GM21529 (cell line): Measurements from ENCODE around the gene SKIDA1.
A peak's percentile ranks its signal among the peaks of the same experiment; 100 is the strongest.

Experiments used
- ATAC-seq: cut with Tn5 transposase; IDR thresholded peaks from one replicate; pipeline ENCODE4 v1.9.1; 2021; ENCODE audit not compliant: unreplicated experiment

SKIDA1 gene

GRCh38 chr10:21517134-21518031 is 8.1 kb downstream of the SKIDA1 start:
- peak; percentile 56 for ATAC-seq

- peak; percentile 54 for ATAC-seq
These were observed 9.0 kb downstream of the SKIDA1 start for GRCh38 chr10:21516242-21517131.

- ATAC-seq: no peak
These were observed 9.9 kb downstream of the SKIDA1 start for GRCh38 chr10:21515361-21516241.

- ATAC-seq: no peak
These were observed 10.6 kb downstream of the SKIDA1 start for GRCh38 chr10:21514818-21515351.

- no peak for ATAC-seq
These were observed 11.2 kb downstream of the SKIDA1 start for GRCh38 chr10:21514129-21514817.

GRCh38 chr10:21513405-21513788 is 12.1 kb downstream of the SKIDA1 start:
- ATAC-seq: no peak

GRCh38 chr10:21512573-21513404 is 12.7 kb downstream of the SKIDA1 start:
- no peak for ATAC-seq

- ATAC-seq: no peak
These were observed 13.4 kb downstream of the SKIDA1 start for GRCh38 chr10:21511946-21512572.

- no peak for ATAC-seq
These were observed 14.3 kb downstream of the SKIDA1 start for GRCh38 chr10:21511095-21511570.

GRCh38 chr10:21510241-21511094 is 15.0 kb downstream of the SKIDA1 start:
- ATAC-seq: no peak

- no peak for ATAC-seq
These were observed 15.9 kb downstream of the SKIDA1 start for GRCh38 chr10:21509341-21510240.

- ATAC-seq: no peak
These were observed 16.7 kb downstream of the SKIDA1 start for GRCh38 chr10:21508706-21509331.

- ATAC-seq: no peak
These were observed 18.3 kb downstream of the SKIDA1 start for GRCh38 chr10:21507150-21507549.

- ATAC-seq: no peak
These were observed 19.1 kb downstream of the SKIDA1 start for GRCh38 chr10:21506351-21506750.

GRCh38 chr10:21505711-21506278 is 19.7 kb downstream of the SKIDA1 start:
- no peak for ATAC-seq

- ATAC-seq: no peak
These were observed 21.9 kb downstream of the SKIDA1 start for GRCh38 chr10:21503542-21503941.
